GM19438 (cell line): ENCODE data around the gene NT5DC1.
"Not testable (repeated sequence)": the region's sequence is repeated elsewhere in the genome, so short reads cannot be mapped to it uniquely, and the experiment has no call there.

Experiments
- ATAC-seq: cut with Tn5 transposase; IDR thresholded peaks from one replicate; pipeline ENCODE4 v1.9.1; 2021; ENCODE audit warnings: low read depth; ENCODE audit not compliant: unreplicated experiment

The NT5DC1 gene

DNA sequence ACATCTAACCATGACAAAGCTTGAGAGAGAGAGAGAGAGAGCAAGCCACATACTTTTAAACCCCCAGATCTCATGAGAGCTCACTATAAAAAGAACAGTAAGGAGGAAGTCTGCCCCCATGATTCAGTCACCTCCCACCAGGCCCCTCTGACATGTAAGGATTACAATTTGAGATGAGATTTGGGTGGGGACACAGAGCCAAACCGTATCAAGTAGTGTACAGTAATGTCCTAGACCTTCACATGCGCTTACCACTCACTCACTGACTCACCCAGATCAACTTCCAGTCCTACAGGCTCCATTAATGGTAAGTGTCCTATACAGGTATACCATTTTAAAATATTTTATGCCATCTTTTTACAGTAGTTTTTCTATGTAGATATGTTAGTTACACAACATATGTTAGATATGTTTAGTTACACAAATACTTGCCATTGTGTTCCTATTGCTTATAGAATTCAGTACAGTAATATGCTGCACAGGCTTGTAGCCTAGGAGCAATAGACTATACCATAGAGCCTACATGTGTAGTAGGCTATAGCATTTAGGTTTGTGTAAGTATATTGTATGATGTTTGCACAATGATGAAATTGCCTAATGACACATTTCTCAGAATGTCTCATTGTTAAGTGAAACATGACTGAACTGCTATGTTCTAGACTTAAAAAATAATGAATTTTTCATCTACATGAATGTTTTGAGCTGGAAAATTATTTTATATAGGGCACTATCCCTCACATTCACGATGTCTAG lies 167.4 kb downstream of the NT5DC1 start:
- no peak for ATAC-seq

DNA sequence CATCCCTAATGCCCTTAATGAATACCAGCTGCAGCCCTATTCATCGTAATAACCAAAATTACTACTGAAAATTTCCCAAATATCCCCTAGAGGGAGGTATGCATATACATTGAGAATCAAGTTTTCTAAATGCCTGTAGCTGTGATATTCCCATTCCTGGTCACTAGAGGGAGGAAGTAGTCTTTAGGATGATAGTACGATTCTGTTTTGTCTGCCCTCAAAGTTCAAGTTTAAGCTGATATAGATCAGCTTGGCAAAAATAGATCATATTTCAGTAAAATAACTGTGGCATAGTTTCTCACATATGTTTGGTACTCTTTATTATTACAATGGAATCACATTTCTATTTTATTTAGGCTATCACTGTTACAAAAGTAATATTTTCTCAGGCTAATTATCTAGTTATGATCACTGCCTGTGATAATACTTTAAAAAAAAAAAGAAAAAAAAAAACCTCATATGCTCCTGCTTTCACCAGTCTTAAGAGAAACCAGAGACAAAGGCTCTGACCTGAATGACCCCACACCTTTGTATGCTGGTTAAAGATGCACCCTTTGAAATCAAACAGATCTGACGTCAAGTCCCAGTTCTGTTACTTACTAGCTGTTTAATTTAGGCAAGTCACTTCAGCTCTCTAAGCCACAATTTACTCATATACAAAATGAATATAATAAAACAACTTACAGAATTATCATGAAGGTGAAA lies 168.1 kb downstream of the NT5DC1 start:
- ATAC-seq: no peak

DNA sequence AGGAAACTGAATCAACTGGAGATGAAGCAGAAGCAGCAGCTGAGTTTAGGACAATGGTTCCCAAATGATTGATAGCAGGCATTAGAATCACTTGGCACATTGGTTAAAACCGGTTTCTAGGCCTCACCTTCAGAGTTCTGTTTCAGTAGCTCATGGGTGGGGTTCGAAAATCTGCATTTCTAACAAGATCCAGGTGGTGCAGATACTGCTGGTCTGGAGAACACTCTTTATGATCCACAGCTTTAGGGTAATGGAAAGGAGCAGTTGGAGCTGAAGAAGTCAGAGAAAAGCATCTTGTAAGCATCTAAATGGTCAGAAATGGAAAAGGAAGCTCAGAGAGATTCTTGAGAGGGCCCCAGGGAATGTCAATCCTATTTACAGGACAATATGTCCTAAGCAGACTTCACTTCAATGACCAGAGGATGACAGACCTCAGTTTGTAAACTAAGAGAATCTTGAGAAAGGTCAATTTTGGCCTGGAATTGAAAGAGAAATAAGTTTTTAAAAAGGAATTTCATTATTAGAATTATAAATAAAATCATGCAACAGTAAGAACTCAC lies 170.6 kb downstream of the NT5DC1 start:
- no peak for ATAC-seq

DNA sequence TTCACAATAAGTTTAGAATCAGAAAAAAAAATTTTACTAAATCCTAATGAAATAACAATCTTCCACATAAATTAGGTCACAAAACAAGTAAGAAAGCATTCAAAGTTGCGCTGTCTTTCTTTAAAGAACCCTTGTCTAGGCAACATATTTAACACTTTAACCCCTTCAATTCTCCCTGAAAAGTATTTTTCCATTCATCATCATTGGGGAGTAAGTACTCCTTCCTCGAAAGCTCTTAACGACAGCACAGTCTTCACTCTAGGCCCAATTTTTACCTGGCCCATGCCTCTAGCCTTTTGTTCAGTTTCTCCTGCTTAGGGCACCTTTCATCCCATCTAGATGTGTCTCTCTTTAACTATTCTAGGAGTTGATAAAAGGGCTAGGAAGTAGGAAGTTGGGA lies 176.5 kb downstream of the NT5DC1 start:
- ATAC-seq: no peak

GRCh38 chr6:116278481-116278829 lies 177.8 kb downstream of the NT5DC1 start:
- ATAC-seq: no peak

- no peak for ATAC-seq
These were observed 178.2 kb downstream of the NT5DC1 start for GRCh38 chr6:116278854-116279231.

GRCh38 chr6:116279232-116280160 lies 178.8 kb downstream of the NT5DC1 start, which contains the start of gene TSPYL1:
Gene TSPYL1, minus strand, starts transcription at chr6:116279930. Its CDS starts 100 bp downstream, at chr6:116279830.
- peak; percentile 98 for ATAC-seq

DNA sequence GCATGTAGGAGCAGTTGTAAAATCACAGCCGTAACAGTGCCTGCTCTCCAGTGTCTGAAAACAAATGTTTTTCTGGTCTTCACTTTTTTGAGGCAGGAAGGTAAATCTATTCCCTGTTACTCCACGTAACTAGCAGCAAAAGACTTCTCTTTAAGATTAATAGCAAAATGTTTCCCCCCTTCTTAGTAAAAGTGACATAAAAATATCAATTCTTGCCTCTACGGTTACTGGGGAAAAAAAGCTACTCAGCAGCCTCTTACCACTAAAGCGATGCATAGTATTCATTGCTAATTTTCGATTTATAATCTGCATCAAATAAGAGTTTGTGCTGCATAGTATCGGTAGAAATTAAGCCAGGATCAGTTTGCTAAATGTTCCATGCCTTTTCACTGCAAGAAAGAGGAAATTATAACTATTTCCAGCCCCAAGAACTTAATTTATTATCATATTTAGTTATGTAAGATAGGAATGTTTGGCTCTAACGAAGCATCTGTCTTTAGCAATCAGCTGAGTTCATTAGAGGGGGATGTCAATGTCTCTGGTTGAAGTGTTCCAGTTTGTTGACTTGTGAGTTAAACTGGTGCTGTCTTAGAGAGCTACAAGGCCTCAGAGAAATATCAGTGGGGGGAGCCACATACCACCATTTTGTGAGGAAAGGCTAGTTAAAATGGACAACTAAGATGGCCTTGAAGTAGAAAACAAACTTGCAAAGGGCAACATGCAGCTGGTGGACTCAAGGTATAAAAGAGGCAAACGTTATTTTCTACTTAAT lies 179.7 kb downstream of the NT5DC1 start:
- ATAC-seq: no peak

- ATAC-seq: no peak
These were observed 180.3 kb downstream of the NT5DC1 start for GRCh38 chr6:116280933-116281316.

GRCh38 chr6:116282698-116283097 lies 182.0 kb downstream of the NT5DC1 start:
- no peak for ATAC-seq

- no peak for ATAC-seq
These were observed 182.5 kb downstream of the NT5DC1 start for GRCh38 chr6:116283191-116283590.

GRCh38 chr6:116284984-116285383 lies 184.3 kb downstream of the NT5DC1 start:
- ATAC-seq: not testable (repeated sequence)

DNA sequence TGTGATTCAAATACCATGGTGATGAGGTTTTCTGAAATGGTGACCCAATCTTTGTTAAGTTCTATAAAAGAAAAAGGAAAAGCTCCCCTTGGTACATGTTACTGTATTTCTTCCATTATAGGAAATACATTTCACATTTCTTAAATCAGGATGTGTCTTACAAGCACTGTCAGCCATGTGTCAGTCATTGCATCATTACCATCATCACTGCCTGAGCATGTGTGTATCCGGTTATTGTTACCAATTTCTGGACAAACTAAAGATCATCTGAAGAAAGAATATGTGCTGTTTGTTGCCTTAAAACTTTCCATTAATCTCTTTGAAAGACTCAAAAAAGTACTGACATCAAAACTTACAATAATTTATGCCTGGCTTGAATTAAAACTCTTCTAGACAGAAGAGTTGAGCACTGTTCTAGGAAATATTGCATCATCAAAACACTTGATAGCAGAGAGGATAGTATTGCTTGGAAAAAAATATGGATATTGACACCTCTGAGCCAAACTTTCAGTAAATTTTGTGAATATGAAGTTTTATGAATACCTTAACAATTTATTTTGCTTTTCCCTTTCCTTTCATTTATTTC lies 186.2 kb downstream of the NT5DC1 start:
- ATAC-seq: no peak

- no peak for ATAC-seq
These were observed 187.1 kb downstream of the NT5DC1 start for GRCh38 chr6:116287689-116288282.

GRCh38 chr6:116289876-116290275 lies 189.2 kb downstream of the NT5DC1 start:
- ATAC-seq: no peak

- no peak for ATAC-seq
These were observed 190.1 kb downstream of the NT5DC1 start for GRCh38 chr6:116290799-116291198.

- no peak for ATAC-seq
These were observed 191.2 kb downstream of the NT5DC1 start for GRCh38 chr6:116291701-116292396.

DNA sequence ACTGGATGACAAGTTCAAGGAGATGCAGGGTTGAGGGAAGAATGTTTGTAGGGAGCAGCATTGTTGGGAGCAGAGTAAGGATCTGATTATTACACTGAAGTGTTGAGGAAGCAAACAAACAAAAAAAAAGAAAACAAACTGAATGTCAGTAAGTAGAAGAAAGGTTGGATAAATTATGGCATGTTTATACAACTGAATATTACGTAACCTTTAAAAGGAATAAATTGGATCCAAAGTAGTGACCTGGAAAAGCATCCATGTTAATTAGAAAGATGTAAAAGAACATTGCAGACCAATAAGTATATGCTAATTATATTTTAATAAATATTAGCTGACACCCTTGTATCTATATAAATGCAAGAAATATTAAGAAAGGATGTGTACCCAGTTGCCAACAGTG lies 191.9 kb downstream of the NT5DC1 start:
- ATAC-seq: no peak

GRCh38 chr6:116298273-116298672 lies 197.6 kb downstream of the NT5DC1 start:
- ATAC-seq: no peak
